ENCODE results near the gene DLL1. TPM values are rescaled to one million over a fixed set of nuclear protein-coding genes. Genes with fewer than 3 reads are reported as not detected.
A peak's percentile ranks its signal among the peaks of the same experiment; 100 is the strongest.
"Not testable (repeated sequence)": the region's sequence is repeated elsewhere in the genome, so short reads cannot be mapped to it uniquely, and the experiment has no call there.

The DLL1 gene
- total and polyA plus RNA-seq, 8 donors: 10.8 to 21.6 (median 15.3) TPM

DNA sequence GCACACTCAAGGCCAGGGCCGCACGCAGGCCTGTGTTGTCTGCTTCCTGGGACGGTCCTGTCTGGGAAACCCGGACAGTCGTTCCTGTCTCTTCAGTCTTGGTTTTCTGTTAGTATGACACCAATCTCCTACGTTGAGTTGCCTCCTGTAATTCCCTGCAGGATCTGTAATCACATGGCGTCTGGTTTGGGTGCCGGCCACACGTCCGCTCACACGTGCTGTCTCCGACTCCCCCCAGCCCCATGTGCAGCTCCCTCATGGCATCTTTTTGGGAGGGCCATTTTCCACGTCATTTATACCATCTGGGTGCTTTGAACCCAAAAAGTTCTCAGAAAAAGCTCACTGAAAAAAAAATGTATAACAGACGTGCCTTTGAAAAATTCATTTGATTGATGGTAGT, 23.2 kb downstream of the DLL1 start:
- no peaks in the 10 kb centered on the region for H3K27me3 ChIP-seq
- FAIRE-seq: no peak
- TF ChIP-seq, protein P1, sequence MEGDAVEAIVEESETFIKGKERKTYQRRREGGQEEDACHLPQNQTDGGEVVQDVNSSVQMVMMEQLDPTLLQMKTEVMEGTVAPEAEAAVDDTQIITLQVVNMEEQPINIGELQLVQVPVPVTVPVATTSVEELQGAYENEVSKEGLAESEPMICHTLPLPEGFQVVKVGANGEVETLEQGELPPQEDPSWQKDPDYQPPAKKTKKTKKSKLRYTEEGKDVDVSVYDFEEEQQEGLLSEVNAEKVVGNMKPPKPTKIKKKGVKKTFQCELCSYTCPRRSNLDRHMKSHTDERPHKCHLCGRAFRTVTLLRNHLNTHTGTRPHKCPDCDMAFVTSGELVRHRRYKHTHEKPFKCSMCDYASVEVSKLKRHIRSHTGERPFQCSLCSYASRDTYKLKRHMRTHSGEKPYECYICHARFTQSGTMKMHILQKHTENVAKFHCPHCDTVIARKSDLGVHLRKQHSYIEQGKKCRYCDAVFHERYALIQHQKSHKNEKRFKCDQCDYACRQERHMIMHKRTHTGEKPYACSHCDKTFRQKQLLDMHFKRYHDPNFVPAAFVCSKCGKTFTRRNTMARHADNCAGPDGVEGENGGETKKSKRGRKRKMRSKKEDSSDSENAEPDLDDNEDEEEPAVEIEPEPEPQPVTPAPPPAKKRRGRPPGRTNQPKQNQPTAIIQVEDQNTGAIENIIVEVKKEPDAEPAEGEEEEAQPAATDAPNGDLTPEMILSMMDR (IDR thresholded peaks at IDR 0.05): no peak
- peak overlapping the region in 2 of 4 donors; percentile 45 to 53 for H3K4me3 ChIP-seq
- 65 to 86% methylated on average over 14 of the region's 14 CpGs for WGBS, 2 donors
- H3K27ac ChIP-seq: peak overlapping the region in 3 of 4 donors; percentile 83 to 88 (median 86)
- no peaks in the 10 kb centered on the region for H3K9me3 ChIP-seq
- DNase-seq: peak in 1 of 6 donors; percentile 28
- intact Hi-C loops (cut with DNase I): loop anchor here in 1 of 3 donors (5.0 kb wide), 1 partner anchor 40 kb away; no protein-coding TSS in a partner anchor
- no peak for ATAC-seq
- peaks cover 0 to 5% (median 3%) of the 10 kb centered on the region in 3 donors for H3K4me1 ChIP-seq
- H3K36me3 ChIP-seq: no peaks in the 10 kb centered on the region

GRCh38 chr6:170266061-170266825, 24.6 kb downstream of the DLL1 start:
- Histone ChIP-seq H3K4me1 (peaks cover 3 to 8% (median 5%) of the 10 kb centered on the region in 3 donors), H3K9me3 (no peaks in the 10 kb centered on the region), H3K4me3 (peak overlapping the region in 2 of 4 donors; percentile 20 to 30), H3K36me3 (no peaks in the 10 kb centered on the region), H3K27ac (peak overlapping the region; percentile 74 to 89 (median 81)), H3K27me3 (no peaks in the 10 kb centered on the region)
- peak in 2 of 6 donors; percentile 51 to 66 for DNase-seq
- ATAC-seq: peak; percentile 33 to 56 (median 50)
- TF ChIP-seq, protein P1 (IDR thresholded peaks at IDR 0.05): no peak
- WGBS, 2 donors: 25 to 31% methylated on average over 16 to 18 of the region's 18 CpGs
- no peak for FAIRE-seq
- intact Hi-C loops (cut with DNase I): loop anchor here in 1 of 3 donors (5.0 kb wide), 1 partner anchor 39 kb away; no protein-coding TSS in a partner anchor

GRCh38 chr6:170265655-170266054, 25.2 kb downstream of the DLL1 start:
- peak overlapping the region; percentile 74 to 89 (median 81) for H3K27ac ChIP-seq
- intact Hi-C loops (cut with DNase I): loop anchor here in 1 of 3 donors (5.0 kb wide), 1 partner anchor 38 kb away; no protein-coding TSS in a partner anchor
- TF ChIP-seq, protein P1 (IDR thresholded peaks at IDR 0.05): no peak
- FAIRE-seq (no peak), ATAC-seq (peak; percentile 73 to 82 (median 81)), DNase-seq (peak; percentile 89 to 98 (median 95))
- no peaks in the 10 kb centered on the region for H3K27me3 ChIP-seq
- H3K4me3 ChIP-seq: peak overlapping the region in 2 of 4 donors; percentile 20 to 30
- WGBS, 2 donors: 14 to 17% methylated on average over 22 of the region's 22 CpGs
- no peaks in the 10 kb centered on the region for H3K36me3 ChIP-seq
- no peaks in the 10 kb centered on the region for H3K9me3 ChIP-seq
- H3K4me1 ChIP-seq: peaks cover 8 to 11% (median 9%) of the 10 kb centered on the region in 3 donors

DNA sequence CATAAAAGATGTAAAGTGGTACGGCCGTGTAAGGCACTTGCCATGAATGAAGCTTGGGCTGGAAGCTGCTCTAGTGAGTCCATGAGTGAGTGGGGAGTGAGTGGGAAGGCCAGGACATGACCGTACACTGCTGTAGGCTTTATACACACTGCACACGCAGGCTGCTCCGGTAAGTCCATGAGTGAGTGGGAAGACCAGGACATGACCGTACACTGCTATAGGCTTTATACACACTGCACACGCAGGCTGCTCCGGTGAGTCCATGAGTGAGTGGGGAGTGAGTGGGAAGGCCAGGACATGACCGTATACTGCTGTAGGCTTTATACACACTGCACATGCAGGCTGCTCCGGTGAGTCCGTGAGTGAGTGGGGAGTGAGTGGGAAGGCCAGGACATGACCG, 26.2 kb downstream of the DLL1 start:
- Histone ChIP-seq H3K4me3 (peak overlapping the region in 1 of 4 donors; percentile 30), H3K4me1 (peaks cover 10 to 11% (median 11%) of the 10 kb centered on the region in 3 donors)
- H3K27ac ChIP-seq, FAIRE-seq, H3K27me3 ChIP-seq, ATAC-seq, H3K9me3 ChIP-seq, DNase-seq, H3K36me3 ChIP-seq: not testable (repeated sequence)
- intact Hi-C loops (cut with DNase I): loop anchor here in 1 of 3 donors (5.0 kb wide), 1 partner anchor 37 kb away; no protein-coding TSS in a partner anchor
- 65 to 76% methylated on average over 12 of the region's 12 CpGs for WGBS, 2 donors

GRCh38 chr6:170264086-170264485, 26.8 kb downstream of the DLL1 start:
- Histone ChIP-seq H3K27me3 (no peaks in the 10 kb centered on the region), H3K9me3 (no peaks in the 10 kb centered on the region), H3K36me3 (no peaks in the 10 kb centered on the region), H3K4me3 (no peak overlapping the region), H3K27ac (no peak overlapping the region), H3K4me1 (peaks cover 11 to 13% (median 11%) of the 10 kb centered on the region in 3 donors)
- intact Hi-C loops (cut with DNase I): no loop called here
- ATAC-seq (no peak), FAIRE-seq (no peak), DNase-seq (no peak)
- WGBS, 2 donors: 92 to 93% methylated on average over 7 of the region's 7 CpGs
- TF ChIP-seq, protein P1 (IDR thresholded peaks at IDR 0.05): no peak
